WERI-Rb-1 (cell line): Measurements from ENCODE around the gene MINK1.
A peak's percentile ranks its signal among the peaks of the same experiment; 100 is the strongest.

Source experiments
- DNase-seq: peaks from one replicate; pipeline ENCODE4 v3.0.0-alpha.2; 2020
- H3K27ac ChIP-seq: fragments of 250-450 bp; sonication (Bioruptor Pico); 2 replicates; pipeline ENCODE4 v1.5.1; 2020; ENCODE audit warnings: mild to moderate bottlenecking, moderate library complexity
- H3K27me3 ChIP-seq: fragments of 250-450 bp; sonication (Bioruptor Pico); 2 replicates; pipeline ENCODE4 v1.5.1; 2021; ENCODE audit warnings: mild to moderate bottlenecking, low read depth, moderate library complexity; ENCODE audit not compliant: insufficient read depth, severe bottlenecking
- H3K36me3 ChIP-seq: fragments of 250-450 bp; sonication (Bioruptor Pico); 2 replicates; pipeline ENCODE4 v1.5.1; 2020; ENCODE audit warnings: mild to moderate bottlenecking, moderate library complexity
- H3K4me3 ChIP-seq: 2 replicates; pipeline ENCODE4 v1.5.1; 2011; ENCODE audit warnings: low read depth, mild to moderate bottlenecking, control low read depth, low read length
- H3K9me3 ChIP-seq: fragments of 250-450 bp; sonication (Bioruptor Pico); 2 replicates; pipeline ENCODE4 v1.5.1; 2021; ENCODE audit warnings: mild to moderate bottlenecking, moderate library complexity; ENCODE audit not compliant: severe bottlenecking
- TF ChIP-seq, protein P1 (sequence below): IDR thresholded peaks from 2 replicates; pipeline ENCODE4 v1.5.1; 2011; ENCODE audit warnings: low read depth, mild to moderate bottlenecking, control low read depth, inconsistent platforms, low read length

MINK1 gene

DNA sequence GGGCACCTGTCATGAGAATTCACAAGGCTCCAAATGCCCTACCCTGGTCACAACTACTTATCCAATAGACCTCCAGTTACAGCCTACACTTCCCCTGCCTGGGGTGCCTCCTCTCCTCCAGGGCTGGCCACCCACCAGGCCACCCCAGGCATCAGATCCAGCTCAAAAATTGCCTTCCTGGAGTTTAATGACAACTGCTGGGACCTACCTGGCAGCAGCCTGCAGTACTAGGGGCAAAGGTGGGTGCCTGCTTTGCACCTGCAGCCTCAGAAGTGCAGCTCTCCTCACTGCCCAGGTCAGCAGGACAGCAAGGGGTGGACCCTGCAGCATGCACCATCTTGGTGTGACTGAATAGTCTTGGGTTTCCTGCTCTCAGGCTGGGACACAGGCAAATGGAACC is 102.5 kb downstream of the MINK1 start:
- H3K9me3 ChIP-seq: no peaks in the 10 kb centered on the region
- no peak overlapping the region for H3K4me3 ChIP-seq
- TF ChIP-seq, protein P1, sequence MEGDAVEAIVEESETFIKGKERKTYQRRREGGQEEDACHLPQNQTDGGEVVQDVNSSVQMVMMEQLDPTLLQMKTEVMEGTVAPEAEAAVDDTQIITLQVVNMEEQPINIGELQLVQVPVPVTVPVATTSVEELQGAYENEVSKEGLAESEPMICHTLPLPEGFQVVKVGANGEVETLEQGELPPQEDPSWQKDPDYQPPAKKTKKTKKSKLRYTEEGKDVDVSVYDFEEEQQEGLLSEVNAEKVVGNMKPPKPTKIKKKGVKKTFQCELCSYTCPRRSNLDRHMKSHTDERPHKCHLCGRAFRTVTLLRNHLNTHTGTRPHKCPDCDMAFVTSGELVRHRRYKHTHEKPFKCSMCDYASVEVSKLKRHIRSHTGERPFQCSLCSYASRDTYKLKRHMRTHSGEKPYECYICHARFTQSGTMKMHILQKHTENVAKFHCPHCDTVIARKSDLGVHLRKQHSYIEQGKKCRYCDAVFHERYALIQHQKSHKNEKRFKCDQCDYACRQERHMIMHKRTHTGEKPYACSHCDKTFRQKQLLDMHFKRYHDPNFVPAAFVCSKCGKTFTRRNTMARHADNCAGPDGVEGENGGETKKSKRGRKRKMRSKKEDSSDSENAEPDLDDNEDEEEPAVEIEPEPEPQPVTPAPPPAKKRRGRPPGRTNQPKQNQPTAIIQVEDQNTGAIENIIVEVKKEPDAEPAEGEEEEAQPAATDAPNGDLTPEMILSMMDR: no peak
- DNase-seq: no peak
- no peaks in the 10 kb centered on the region for H3K27me3 ChIP-seq
- H3K27ac ChIP-seq: no peak overlapping the region
- H3K36me3 ChIP-seq: peaks cover 16% of the 10 kb centered on the region

DNA sequence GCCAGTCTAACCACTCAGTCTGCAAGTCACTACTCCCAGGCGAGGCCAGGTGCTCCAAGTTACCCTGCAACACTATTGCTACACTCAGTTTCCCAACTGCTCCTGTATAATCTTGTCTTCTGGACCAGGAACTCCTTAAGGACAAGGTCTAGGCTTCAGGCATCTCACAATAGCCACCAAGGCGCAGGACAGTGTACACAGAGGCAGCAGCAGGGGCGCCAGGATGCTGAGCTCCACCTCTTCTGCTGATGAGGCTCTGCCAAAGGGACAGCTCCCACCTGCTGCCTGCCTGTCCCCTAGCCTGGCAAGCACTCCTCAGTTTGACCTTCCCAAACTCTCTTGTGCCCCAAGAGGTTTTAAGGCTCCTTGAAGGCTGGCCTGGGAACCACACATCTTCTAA is 103.3 kb downstream of the MINK1 start:
- peaks cover 17% of the 10 kb centered on the region for H3K36me3 ChIP-seq
- no peak overlapping the region for H3K27ac ChIP-seq
- TF ChIP-seq, protein P1: no peak
- H3K27me3 ChIP-seq: no peaks in the 10 kb centered on the region
- DNase-seq: no peak
- H3K9me3 ChIP-seq: no peaks in the 10 kb centered on the region
- H3K4me3 ChIP-seq: no peak overlapping the region

DNA sequence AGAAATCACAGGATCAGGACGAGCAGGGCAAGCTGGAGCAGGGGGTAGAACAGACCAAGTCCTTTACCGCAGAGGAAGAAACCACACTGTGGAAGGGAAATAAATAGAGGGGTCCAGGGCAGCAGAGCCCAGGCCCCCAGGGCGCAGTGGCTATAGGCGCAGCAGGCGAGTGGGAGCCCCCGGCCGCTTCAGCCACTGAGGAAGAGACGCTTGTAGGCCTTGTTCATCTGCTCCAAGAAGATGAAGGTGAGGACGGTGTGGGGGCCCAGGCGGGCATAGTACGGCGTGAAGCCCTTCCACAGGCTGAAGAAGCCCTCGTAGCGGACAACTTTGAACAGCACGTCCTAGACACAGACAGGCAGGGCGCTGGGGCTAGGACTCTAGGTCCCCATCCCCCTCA is 104.4 kb downstream of the MINK1 start:
- H3K9me3 ChIP-seq: no peaks in the 10 kb centered on the region
- peaks cover 28% of the 10 kb centered on the region for H3K36me3 ChIP-seq
- TF ChIP-seq, protein P1: no peak
- no peak for DNase-seq
- no peak overlapping the region for H3K27ac ChIP-seq
- H3K4me3 ChIP-seq: no peak overlapping the region
- H3K27me3 ChIP-seq: no peaks in the 10 kb centered on the region

DNA sequence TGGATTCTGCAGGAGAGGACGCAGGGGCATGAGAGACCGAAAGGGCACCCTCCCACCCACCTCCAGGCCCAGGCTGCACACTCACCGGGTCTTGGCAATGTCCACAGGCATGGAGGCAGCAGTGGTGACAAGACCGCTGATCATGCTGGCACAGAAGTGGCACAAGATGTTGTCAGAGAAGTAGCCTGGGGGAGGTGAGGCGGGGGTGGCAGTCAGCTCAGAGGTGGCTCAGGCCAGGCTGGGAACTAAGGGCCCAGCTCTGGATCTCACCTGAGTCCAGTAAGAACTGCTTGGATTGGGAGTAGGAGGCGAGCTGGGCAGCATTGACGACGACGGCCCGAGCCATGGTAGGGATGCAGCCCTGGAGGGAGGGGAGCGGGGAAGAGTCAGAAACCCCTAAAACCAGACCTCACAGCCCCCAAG is 104.9 kb downstream of the MINK1 start:
- no peaks in the 10 kb centered on the region for H3K27me3 ChIP-seq
- H3K36me3 ChIP-seq: peaks cover 33% of the 10 kb centered on the region
- H3K4me3 ChIP-seq: no peak overlapping the region
- H3K9me3 ChIP-seq: no peaks in the 10 kb centered on the region
- H3K27ac ChIP-seq: no peak overlapping the region
- TF ChIP-seq, protein P1: no peak
- no peak for DNase-seq

DNA sequence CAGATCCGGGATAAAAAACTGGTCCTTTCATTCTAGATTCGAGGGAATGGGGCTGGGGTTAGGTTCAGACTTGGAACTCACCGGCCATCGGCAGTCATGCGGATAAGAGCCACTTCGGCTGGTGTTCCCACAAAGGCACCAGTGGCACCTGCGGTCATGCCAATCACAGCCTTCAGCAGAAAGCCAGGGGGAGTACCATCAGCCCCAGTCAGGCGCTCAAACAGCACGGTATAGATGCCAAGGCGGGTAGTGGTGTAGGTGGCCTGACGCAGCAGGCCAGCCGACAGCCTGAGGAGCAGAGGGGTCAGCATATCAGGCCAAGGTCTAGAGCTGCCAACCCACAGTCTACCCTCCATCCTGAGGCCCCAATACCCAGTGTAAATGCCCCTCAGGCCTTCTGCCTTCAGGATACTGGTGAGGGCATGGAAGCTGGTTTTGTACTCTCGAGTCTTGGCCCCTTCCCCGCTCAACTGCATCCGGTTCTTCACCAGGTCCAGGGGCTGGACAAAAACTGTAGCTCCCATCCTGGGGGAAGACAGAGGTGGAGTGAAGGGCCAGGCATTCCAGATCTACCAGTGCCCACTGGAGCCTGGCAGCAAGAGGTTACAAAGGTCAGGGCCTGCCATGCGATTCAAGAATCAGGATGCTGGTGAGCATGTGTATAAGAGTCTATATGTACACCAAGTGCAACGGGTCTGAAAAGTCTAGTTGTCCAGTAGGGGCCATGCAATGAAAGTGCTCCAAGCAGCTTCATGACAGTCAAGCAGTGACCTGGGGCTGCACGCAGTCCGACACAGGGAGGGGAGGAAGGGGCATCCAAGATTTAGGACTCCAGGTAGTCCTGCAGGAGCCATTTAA is 105.8 kb downstream of the MINK1 start:
- no peak for DNase-seq
- Histone ChIP-seq H3K36me3 (peaks cover 42% of the 10 kb centered on the region), H3K27ac (peak overlapping the region; percentile 97), H3K4me3 (peak overlapping the region; percentile 95), H3K27me3 (no peaks in the 10 kb centered on the region), H3K9me3 (no peaks in the 10 kb centered on the region)
- TF ChIP-seq, protein P1: no peak

DNA sequence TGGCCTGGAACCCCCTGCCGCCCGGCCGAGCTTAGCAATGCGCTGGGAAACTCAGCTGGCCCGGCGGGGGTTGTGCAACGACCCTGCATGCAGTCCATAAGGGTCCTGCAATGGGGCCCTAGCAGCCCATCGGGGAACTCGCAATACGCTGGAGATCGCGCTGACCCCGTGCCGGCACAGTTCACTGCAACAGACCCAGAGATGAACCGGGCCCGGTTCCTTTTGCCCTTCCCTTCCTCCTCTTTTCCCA is 106.3 kb downstream of the MINK1 start:
- H3K27me3 ChIP-seq: no peaks in the 10 kb centered on the region
- peak overlapping the region; percentile 97 for H3K27ac ChIP-seq
- TF ChIP-seq, protein P1: no peak
- no peak for DNase-seq
- no peaks in the 10 kb centered on the region for H3K9me3 ChIP-seq
- peaks cover 47% of the 10 kb centered on the region for H3K36me3 ChIP-seq
- peak overlapping the region; percentile 95 for H3K4me3 ChIP-seq
